ENCODE data around the gene WDFY2. TPM values are rescaled to one million over a fixed set of nuclear protein-coding genes. Genes with fewer than 3 reads are reported as not detected.
"Not testable (repeated sequence)": the region's sequence is repeated elsewhere in the genome, so short reads cannot be mapped to it uniquely, and the experiment has no call there.

Gene WDFY2
- polyA plus RNA-seq, 3 donors = 13.0 to 19.1 (median 16.0) TPM

DNA sequence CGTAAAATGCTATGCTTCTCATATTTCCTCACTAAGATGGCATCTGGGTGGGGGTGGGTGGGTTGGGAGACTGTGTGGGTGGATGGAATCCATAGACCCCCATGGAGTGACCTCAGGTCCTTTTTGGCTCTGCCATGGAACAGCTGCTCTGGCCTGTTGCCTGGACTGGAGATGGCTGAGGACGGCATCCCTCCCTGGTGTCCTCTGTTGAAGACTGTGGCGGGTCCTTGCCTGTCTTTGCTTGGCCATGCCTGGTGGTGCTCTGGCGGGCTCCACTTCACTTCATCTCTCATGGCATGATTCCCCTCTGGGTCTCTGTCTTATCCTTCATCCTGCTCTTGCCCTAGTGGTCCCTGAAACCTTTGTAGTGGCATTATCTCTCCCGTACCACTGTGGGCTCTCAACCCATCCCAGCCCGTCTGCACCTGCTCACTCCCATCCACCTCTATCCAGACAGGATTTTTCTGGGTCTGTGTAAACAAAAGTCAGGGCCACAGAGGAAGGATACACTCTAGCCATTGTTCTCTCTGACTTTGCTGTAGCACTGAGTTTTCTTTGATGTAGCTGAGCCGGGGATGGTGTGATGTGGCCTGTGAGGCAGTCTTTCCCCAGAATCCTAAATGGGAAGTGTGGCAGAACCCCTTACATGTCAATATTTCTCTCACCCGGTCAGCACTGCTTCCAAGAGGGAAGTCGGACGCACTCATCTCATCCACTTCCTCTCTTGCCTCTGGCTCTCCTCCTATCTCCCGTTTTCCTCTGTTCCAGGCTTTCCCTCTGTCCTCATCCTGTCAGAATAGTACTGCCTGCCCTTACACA is 36.1 kb downstream of the WDFY2 start:
- no peak for DNase-seq (ENCODE audit: extremely low read depth in 1 of 11, low read depth in 9 of 11, low spot score in 4 of 11)

DNA sequence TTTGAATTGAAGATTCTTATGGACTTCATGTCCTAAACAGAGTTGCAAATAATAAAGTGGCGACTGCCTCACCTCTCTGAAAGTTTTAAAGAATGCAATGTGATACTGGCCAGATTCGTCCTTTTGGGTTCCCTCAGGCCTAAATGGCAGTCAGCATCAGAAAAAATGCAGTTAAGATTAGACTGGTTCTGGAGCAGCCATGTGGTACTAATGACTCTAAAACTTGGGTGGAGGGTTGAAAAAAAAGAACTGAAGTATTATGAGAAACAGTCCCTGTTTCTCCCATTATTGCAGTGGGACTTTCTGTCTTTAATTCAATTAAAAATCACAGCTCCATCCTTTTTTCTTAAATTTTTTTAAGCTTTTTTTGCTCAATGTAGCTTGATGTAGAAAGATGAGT is 37.3 kb downstream of the WDFY2 start:
- no peak for DNase-seq (ENCODE audit: extremely low read depth in 1 of 11, low read depth in 9 of 11, low spot score in 4 of 11)

DNA sequence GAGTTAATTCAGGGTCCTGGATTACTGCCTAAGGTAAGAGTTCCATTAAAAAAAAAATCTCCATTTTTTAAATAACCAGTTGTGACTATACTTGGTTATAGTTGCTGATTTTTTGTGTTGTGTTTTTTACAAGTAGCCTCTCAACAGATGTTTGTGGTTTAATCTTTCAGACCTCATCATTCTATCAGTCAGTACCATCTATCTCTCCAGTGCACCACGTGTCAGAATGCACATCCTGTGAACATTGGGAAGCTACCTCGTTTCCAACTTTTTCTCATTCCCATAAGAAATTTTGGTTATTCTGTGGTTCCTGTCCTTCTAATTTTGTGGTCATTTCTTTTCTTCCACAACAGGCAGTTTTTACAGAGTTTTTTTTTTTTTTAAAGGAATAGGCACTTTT is 39.2 kb downstream of the WDFY2 start:
- DNase-seq (ENCODE audit: extremely low read depth in 1 of 11, low read depth in 9 of 11, low spot score in 4 of 11) = no peak

DNA sequence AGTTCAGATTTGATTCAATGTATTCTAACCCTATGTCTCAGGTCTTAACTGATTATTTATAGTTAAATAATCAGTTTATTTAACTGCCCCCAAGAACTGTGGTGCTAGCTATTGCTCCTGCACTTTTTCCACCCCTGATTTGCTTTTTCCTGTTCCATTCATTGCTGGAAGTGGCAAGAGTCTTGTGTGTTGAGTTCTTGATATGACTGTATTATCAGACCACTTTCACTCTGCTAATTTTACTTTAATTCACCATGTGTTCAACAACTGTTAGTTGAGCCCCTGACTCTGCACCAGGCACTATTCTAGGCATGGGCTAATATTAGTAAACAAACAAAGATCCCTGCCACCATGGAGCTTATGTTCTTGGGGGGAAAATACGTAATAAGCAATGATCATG is 39.9 kb downstream of the WDFY2 start:
- DNase-seq (ENCODE audit: extremely low read depth in 1 of 11, low read depth in 9 of 11, low spot score in 4 of 11) = no peak

DNA sequence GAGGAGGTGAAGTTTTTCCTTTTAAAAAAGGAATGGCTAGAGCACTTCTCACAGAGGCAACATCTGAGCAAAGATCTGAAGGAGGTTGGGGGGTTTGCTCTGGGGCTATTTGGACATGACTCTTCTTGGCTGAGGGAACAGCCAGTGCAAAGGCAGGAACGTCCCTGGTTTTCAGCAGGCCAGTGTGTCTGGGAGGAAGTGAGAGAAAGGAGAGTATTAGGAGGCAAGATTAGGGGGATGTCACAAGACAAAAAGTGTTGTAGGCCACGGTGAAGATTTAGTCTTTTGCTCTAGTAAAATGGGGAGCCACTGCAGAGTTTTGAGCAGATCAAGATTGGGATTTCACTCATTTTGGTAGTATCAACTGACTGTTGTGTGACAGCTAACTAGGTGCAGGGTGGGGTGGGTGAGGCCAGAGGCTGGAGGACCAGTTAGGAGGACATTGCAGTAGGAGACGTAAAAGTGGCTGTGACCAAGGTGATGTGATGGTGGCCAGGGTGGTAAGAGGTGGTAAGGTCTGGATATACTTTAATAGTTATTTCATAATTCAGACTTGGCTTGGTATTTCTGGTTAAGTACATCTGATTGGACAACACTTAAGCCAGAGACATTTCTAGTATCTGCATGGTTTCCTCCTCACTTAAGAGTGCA is 40.6 kb downstream of the WDFY2 start:
- DNase-seq (ENCODE audit: extremely low read depth in 1 of 11, low read depth in 9 of 11, low spot score in 4 of 11) = no peak

DNA sequence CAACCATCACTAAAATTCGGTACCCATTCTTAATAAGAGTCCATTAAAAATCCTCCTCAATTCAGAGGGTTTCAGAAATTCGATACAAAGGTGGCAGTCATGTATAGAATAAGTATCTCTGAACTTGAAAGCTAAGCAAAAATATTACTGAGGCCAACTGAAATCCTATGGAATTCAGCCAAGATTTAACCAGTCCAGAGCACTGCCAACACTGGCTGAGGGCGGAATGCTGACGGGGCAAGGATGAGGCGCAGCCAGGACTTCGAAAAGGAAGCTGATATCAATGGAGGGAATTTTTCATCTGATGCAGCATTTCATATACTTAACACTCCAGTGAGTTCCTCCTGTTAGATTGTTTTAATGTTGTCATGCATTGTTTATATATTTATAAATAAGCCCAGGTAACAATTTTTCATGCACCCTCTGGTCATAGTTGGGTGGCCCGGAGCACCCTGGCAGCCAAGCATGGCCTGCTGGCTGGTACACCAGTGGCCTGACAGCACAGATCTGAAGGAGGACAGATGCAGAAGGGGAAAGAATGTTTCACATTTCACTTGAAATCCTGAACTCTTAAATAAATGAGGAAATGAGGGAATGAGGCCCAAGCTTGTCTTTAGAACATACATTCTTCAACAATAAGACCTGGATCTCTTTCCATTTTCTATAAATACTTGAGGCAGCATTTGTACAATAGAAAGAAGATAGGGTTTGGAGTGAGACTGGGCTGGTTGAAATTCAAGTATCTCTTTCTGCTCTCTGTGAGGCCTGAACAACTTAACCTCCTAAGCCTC is 41.5 kb downstream of the WDFY2 start:
- DNase-seq (ENCODE audit: extremely low read depth in 1 of 11, low read depth in 9 of 11, low spot score in 4 of 11) = no peak

DNA sequence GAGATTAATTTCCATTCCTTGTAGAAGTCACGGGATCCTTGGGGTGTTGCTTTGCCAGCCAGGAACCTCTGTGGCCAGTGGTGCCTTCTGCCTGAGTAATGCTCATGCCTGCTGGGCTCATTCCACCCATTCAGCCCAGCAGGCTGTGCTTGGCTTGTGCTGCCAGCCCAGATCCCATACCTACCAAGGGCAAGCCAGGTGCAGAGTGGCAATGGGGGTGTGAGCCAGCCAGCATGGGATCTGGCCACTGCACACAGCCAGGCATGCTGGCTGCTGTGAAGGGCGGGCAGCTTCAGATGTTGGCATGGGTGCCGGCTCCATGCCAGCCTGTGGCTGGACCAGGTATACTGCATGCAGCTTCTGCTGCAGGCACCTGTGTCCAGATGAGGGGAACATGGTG is 42.5 kb downstream of the WDFY2 start:
- DNase-seq (ENCODE audit: extremely low read depth in 1 of 11, low read depth in 9 of 11, low spot score in 4 of 11) = no peak

DNA sequence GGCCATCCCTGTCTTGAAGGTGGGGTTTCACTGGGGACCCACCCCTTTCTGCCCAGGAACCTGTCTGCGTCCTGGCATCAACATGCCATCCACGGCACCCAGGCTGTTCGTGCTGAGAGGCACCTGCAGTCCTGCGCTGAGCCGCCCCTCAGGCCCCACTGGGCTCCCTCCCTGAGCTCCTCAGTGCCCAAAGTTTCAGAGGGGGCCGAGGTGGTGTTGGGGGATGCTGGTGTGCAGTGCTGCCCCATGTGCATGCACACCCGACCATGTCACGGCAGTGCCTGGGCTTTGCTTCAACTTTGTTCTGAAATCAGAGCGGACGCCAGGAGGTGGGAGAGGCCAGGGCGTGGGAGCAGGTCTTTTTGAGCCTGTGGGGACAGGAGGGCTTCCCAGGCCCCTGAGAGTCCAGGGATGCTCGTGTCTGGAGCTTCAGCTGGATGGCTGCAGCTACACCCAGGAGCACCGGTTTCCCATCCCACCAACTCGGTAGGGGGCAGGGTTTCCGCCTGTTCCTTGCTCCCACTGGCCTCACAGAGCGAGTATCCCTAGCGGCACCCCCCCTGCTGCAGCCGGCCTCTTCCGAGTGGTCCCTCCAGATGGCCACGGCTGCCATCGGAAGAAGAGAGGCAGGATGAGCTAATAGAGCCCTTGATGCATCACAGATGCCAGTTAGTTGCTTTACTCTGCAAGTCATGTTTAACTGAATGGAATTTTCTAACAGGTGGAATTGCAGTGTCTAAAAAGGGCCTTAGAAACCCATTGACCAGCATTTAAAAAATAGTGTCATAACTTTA is 44.0 kb downstream of the WDFY2 start:
- no peak for DNase-seq (ENCODE audit: extremely low read depth in 1 of 11, low read depth in 9 of 11, low spot score in 4 of 11)

DNA sequence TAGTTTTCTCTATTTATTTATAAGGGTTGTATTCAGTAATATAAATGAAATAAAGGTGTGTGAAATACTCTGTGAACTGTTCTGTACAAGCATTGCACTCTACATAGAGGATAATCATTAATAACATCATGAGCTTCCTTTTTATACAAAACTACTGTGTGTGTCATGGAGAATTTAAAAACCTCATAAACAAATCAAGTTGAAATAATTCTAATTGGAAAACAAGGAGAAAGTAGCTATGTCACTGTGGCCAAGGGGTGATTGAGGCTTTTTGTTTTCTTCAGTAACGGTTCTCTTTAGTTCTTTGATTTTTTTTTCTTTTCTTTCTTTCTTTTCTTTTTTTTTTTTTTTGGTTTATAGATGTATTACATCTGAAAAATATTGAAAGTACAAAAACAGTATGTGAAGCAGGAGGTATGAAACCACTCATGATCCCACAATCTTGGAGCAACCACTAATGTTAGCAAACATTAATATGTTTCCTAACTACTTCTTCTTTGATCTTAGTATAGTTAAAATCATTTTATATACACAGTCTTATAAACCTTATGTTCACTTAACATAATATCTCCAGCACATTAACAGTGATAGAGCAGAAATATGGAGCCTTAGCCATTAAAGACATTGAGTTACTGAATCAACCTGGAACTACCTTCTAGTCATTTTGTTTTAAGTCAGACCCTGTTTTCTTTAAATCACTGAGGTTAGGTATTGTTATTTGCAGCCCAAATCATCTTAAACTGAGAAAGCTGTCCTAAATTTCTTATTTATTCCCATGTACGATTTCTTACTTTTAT is 45.4 kb downstream of the WDFY2 start:
- DNase-seq (ENCODE audit: extremely low read depth in 1 of 11, low read depth in 9 of 11, low spot score in 4 of 11) = no peak

DNA sequence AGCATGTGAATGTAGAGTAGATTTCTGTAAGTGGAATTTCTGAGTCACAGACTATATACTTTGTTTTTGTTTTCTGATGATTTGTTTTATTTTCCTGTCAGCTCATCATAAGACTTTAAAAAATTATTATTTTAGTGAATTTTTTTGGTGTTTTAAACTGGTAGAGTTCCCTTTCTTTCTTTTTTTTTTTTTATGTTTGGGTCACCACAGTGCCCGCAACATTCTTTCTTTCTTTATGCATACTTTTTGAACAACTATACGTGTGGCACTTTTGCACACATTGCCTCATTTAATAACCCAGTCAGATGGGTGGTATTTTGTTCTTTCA is 46.0 kb downstream of the WDFY2 start:
- DNase-seq (ENCODE audit: extremely low read depth in 1 of 11, low read depth in 9 of 11, low spot score in 4 of 11) = no peak

DNA sequence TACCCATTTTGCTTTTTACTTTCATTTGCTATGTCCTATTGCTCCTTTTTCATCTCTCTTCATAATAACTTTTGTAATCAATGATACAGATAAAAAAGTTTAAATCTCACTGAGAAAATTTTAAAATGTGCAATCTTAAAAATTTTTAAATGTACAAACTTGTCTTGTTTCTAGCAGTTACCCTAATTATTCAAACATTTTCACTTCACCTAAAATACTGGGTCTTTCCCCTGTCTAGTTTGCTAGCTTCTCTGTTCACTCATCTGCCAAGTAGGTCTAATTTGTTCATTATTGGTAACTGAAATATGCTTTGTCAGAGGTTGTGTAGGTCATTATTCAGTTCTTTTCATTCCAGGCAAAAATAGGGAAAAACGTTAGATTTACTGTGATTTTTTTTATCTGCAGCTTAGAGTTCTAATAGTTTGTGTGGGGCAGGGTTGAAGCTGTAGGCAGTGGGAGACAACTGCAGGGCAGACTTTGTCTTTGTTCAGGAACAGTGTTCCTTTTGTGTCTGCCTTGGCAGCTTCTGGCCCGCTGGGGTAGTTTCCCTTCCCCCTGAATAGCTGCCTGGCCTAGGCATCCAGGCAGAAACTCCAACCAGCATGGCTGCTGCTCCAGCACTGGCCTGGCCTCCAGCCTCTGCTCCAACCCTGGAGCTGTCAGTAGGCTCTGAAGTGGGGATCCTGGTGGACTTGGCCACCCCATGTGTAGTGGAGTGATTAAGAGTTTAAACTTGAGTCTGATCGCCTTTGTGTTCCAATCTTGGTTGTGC is 48.5 kb downstream of the WDFY2 start:
- no peak for DNase-seq (ENCODE audit: extremely low read depth in 1 of 11, low read depth in 9 of 11, low spot score in 4 of 11)

DNA sequence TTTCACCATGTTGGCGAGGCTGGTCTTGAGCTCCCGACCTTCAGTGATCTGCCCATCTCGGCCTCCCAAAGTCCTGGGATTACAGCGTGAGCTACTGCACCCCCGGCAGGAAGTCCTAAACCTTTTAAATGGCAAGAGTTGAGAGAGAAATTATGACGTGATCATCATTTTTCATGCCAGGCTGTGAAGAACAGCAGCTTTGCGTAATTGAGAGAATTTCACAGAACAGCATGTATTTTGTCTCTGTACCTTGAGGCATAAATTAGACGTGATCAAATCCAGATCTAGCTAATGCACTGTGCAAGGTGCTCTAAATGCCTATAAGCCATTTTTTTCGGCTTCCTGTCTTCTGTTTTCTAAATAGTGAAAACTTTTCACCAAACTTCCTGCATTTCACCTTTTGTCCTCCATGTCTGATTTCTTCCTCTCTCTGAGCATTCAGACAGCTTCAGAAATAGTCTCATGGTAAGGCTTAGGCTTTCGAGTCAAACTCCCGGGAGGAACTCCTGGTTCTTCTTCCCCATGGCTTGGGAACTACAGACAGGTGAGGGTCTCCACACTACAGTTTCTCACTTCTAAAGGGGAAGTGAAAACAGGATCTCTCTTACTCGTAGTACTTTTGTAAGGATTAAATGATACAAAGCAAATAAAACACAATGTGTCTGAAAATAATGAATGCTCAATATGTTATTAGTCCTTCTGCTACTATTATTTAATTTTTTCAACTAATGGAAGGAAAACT is 51.0 kb downstream of the WDFY2 start:
- DNase-seq (ENCODE audit: extremely low read depth in 1 of 11, low read depth in 9 of 11, low spot score in 4 of 11) = no peak

DNA sequence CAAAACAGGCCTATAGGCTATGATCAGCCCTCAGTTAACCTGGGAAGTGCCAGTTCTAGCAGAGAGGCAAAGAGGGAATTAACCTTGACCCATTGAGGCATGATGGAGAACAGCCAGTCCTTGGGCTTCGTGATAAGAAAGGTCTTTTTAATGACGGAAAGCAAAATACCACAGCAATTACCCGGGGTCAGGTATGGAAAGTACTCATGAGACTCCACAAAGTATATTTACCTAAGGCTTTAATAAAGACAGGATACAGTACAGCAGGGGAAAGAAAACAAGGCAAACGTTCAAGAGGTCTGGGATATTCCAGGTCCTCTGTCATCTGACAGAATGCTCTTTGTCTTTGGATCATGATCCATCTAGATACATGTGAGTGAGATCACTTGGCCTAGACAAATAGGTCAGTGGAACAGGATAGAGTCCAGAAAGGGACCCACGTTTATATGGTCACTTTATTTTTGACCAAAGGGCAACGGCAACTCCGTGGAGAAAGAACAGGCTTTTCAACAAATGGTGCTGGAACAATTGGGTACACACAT is 52.2 kb downstream of the WDFY2 start:
- no peak for DNase-seq (ENCODE audit: extremely low read depth in 1 of 11, low read depth in 9 of 11, low spot score in 4 of 11)

DNA sequence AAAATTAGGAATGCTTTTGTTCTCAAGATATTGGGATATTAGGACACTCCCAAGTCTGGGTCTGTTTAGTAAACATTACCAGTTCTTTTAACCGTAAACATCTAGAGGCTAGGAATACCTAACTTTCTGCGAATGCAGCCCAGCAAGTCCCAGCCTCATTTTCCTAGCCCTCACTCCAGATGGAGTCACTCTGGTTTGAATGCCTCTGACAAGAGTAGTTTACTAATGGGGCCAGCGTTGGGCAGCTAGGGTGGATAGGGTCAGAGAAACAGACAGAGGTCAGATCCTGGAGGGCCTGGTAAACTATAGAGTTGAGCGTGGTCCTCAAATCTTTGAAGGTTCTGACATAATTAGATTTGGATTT is 53.6 kb downstream of the WDFY2 start:
- no peak for DNase-seq (ENCODE audit: extremely low read depth in 1 of 11, low read depth in 9 of 11, low spot score in 4 of 11)

DNA sequence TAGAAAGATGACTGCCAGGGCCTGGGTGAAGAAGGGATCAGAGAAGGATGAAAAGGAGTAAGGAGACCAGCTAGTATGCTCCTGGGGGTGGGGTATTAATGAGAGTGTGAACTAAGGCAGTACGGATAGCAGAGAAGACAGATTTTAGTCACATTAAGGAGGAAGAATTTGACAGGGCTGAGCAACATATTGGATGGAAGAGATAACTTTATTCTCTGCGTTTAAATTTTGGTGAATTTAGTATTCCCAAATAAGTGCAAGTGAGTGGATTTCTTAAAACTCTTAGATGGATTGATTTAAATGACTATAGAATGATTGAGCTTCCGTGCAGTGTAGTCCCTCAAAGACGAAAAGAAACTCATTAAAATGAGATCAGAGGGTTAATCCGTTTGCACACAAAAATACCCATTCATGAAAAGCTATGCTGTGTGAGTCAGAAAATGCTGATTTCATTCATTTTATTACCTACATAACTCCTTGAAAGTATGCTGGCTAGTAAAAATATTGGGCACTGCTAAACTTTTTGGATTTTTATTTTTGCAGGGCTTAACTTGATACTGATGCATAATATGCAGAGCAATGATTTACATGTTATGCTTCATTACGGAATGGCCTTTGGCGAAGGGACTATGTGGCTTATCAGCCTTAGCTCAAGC is 54.1 kb downstream of the WDFY2 start:
- no peak for DNase-seq (ENCODE audit: extremely low read depth in 1 of 11, low read depth in 9 of 11, low spot score in 4 of 11)

DNA sequence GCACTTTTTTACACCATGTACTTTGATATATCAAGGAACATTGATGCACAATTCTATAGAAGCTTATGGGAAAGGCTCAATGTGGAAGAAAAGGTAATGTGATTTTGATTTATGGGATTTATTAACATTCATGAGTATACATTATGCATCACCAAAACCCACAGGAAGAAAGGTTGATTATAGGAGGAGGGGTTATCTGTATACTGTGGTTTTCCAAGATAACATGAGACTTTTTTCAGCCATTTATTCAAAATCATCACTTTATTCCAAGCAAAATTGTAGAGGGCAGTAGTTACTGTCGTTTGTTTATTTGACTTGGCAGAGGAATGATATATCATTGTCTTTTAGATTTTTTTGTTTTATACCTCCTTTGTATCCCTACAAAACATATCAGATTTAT is 54.9 kb downstream of the WDFY2 start:
- no peak for DNase-seq (ENCODE audit: extremely low read depth in 1 of 11, low read depth in 9 of 11, low spot score in 4 of 11)

DNA sequence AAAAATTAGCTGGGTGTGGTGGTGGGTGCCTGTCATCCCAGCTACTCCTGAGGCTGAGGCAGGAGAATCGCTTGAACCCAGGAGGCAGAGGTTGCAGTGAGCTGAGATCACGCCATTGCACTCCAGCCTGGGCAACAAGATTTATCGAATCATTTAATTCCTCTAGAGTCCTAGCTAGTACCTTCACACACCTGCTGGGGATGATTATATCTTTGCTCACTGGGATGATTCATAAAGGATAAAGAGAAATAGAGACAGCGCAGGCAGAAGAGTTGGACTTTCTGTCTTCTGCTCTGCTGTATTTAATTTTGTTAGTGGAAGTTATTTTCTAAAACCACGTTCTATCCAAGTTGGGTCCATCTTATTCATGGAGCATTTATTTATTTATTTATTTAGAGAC is 56.4 kb downstream of the WDFY2 start:
- not testable (repeated sequence) for DNase-seq (ENCODE audit: extremely low read depth in 1 of 11, low read depth in 9 of 11, low spot score in 4 of 11)

Data from renal cortex interstitium (tissue), 11 donors.